ENCODE measurements around the gene FANCD2OS.
"Not testable (repeated sequence)": the region's sequence is repeated elsewhere in the genome, so short reads cannot be mapped to it uniquely, and the experiment has no call there.

Gene FANCD2OS

DNA sequence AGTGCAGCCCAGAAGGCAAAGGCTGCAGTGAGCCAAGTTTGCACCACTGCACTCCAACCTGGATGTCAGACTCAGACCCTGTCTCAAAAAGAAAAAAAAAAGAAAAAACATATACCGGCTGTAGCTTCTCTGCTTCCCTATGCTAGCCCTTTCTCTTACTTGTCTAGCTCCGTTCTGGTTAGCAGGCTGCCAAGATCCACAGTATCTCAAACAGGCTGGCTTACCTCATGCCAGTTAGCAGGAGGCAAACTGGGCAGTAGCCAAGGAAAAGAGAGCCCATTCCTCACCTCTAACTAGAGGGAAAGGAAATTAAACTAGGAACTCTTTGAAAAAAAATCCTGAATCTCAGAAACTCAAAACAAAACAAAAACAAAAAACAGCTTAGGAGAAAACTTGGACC is 16.7 kb downstream of the FANCD2OS start:
- DNase-seq: not testable (repeated sequence)

- DNase-seq: not testable (repeated sequence)
Observed at GRCh38 chr3:10090774-10091173, 17.3 kb downstream of the FANCD2OS start.

DNA sequence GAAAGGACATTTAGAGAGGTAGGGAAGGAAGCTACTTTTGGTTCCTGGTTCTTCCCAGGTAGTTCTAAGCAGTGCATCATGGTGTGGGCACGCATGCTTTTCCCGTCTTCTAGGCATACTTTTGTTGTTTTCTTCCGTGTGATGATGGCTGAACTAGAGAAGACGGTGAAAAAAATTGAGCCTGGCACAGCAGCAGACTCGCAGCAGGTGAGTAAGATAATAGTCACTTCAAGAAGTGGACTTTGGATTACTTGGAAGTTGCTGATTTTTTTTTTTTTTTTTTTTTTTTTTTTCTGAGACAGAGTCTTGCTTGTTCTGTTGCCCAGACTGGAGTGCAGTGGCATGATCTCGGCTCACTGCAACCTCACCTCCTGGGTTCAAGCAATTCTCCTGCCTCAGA is 17.9 kb downstream of the FANCD2OS start:
- DNase-seq: no peak

- no peak for DNase-seq
Observed at GRCh38 chr3:10088256-10088655, 19.8 kb downstream of the FANCD2OS start.

DNA sequence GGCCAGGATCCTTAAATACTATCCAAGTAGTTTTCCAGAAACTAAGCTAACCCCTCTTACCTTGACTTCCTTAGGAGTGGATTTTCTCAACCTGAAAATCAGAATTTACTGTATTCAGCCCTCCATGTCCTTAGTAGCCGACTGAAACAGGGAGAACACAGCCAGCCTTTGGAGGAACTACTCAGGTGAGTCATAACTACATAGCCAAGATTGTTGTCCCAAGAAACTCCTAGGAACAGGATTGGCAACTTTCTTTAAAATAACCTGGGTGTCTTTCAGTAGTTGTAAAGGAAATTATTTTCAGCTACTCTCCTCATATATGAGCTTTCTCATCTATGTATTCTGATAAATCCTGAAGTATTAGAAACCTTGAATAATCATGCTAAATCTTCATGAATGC is 22.3 kb downstream of the FANCD2OS start:
- DNase-seq: no peak

- DNase-seq: no peak
Observed at GRCh38 chr3:10081871-10082270, 26.2 kb downstream of the FANCD2OS start.

DNA sequence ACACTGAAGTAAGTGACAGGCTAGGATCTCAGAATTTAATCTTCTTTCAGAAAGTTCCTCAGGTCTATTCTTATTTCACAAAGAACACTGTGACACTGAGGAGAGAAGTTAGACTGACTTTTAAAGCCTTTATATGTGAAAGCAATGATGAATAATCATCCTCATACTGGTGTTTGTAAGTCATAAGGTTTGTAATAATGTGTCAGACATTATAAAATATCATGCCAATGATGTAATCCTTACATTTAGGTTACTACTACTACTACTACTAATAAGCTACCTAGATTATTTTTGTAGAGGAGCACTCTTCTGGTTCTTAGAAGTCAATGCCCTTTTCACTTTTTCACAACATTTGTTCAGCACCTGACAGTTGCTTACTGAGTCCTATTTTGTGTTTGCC is 33.4 kb downstream of the FANCD2OS start:
- DNase-seq: no peak

- not testable (repeated sequence) for DNase-seq
Observed at GRCh38 chr3:10070077-10070476, 38.0 kb downstream of the FANCD2OS start.

DNA sequence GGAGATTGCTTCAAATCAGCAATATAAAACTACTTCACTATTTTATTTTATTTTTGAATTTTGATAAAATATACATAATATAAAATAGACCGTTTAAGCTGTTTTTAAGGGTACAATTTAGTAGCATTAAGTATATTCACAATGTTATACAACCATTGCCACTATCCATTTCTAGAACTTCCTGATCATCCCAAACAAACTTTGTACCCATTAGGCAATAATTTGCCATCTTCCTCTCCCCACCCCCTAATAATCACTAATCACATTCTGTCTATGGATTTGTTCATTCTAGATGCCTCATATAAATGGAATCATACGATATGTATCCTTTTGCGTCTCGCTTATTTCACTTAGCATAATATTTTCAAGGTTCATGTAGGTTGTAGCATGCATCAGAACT is 53.0 kb downstream of the FANCD2OS start:
- no peak for DNase-seq
